Panc1 (cell line): Measurements from ENCODE around the gene ETFRF1. TPM values are rescaled to one million over a fixed set of nuclear protein-coding genes. Genes with fewer than 3 reads are reported as not detected.

Source experiments
- ATAC-seq: fragments of 200-7000 bp; cut with Tn5 transposase; 2 replicates; pipeline ENCODE4 v1.9.1; 2020; ENCODE audit warnings: mild to moderate bottlenecking, moderate library complexity
- BruUV-seq: library from RNA; stranded (reverse); fragments of 400-500 nt; replicated peaks from 2 replicates; lab custom pipeline; 2021; lab: Mats Ljungman, UMichigan
- CTCF ChIA-PET: fragments of 300-600 bp; sonication (Branson Sonifier 250); formaldehyde crosslinking; loops from one replicate; lab custom pipeline; 2022; ENCODE audit warnings: antibody characterized with exemption; lab: Charles Lee
- POLR2A ChIA-PET: fragments of 300-600 bp; sonication (Branson Sonifier 250); formaldehyde crosslinking; loops from one replicate; lab custom pipeline; 2022; ENCODE audit warnings: antibody characterized with exemption; lab: Charles Lee
- DNase-seq: peaks from one replicate; pipeline ENCODE4 v3.0.0-alpha.2; 2010; ENCODE audit warnings: low read depth, low spot score
- H3K27ac ChIP-seq: 2 replicates; pipeline ENCODE4 v1.5.1; 2011; ENCODE audit warnings: mild to moderate bottlenecking, low read length, inconsistent platforms
- H3K27me3 ChIP-seq: fragments of 200-500 bp; sonication (Bioruptor generic); 2 replicates; pipeline ENCODE4 v1.6.0; 2014; ENCODE audit warnings: low read length, inconsistent platforms; ENCODE audit not compliant: control insufficient read depth, insufficient read depth
- H3K36me3 ChIP-seq: fragments of 200-500 bp; sonication (Bioruptor generic); 2 replicates; pipeline ENCODE4 v1.5.1; 2014; ENCODE audit warnings: inconsistent platforms, mild to moderate bottlenecking, low read length, moderate library complexity; ENCODE audit not compliant: control insufficient read depth, insufficient read depth
- H3K4me1 ChIP-seq: 2 replicates; pipeline ENCODE4 v1.5.1; 2011; ENCODE audit warnings: inconsistent platforms, mild to moderate bottlenecking, low read length, moderate library complexity; ENCODE audit not compliant: control insufficient read depth, insufficient read depth
- H3K4me3 ChIP-seq, 2 experiments: 2 replicates each; pipeline ENCODE4 v1.5.1; 2011 to 2012; ENCODE audit warnings: low read depth in 2 of 2, low read length in 2 of 2, mild to moderate bottlenecking in 2 of 2, inconsistent platforms in 1 of 2, moderate library complexity in 1 of 2
- H3K9me3 ChIP-seq: fragments of 200-500 bp; sonication (Bioruptor generic); 2 replicates; pipeline ENCODE4 v1.5.1; 2014; ENCODE audit warnings: low read depth, mild to moderate bottlenecking, inconsistent platforms, low read length, moderate library complexity; ENCODE audit not compliant: control insufficient read depth, insufficient read depth
- POLR2AphosphoS5 ChIP-seq: IDR thresholded peaks from 2 replicates; pipeline ENCODE4 v1.6.1; 2012; ENCODE audit warnings: mild to moderate bottlenecking, low read depth, low read length, moderate library complexity
- SIN3A ChIP-seq: IDR thresholded peaks from 2 replicates; pipeline ENCODE4 v1.6.1; 2012; ENCODE audit warnings: low read depth, mild to moderate bottlenecking, low read length, moderate library complexity, borderline replicate concordance; ENCODE audit not compliant: insufficient read depth
- TCF7L2 ChIP-seq: IDR thresholded peaks from 2 replicates; pipeline ENCODE4 v1.6.1; 2011; ENCODE audit warnings: mild to moderate bottlenecking, low read depth, low read length, inconsistent platforms
- in situ Hi-C: cut with HindIII; loops from 2 replicates; pipeline ENCODE4 v1.10.0; 2016; ENCODE audit warnings: low sequenced_read_pairs, low pct_unique_long_range_greater_than_20kb
- intact Hi-C: fragments of 100-400 bp; cut with micrococcal nuclease; formaldehyde crosslinking; loops from one replicate; pipeline ENCODE4 v1.10.0; 2022; ENCODE audit not compliant: unreplicated experiment
- total RNA-seq: library from RNA; stranded (reverse); gene quantifications from one replicate; pipeline ENCODE4 v1.2.1, GENCODE V29; 2021; ENCODE audit not compliant: unreplicated experiment
- TF ChIP-seq, protein P1 (sequence below): fragments of 450-650 bp; IDR thresholded peaks from 2 replicates; pipeline ENCODE4 v1.5.1; 2017; ENCODE audit warnings: mild to moderate bottlenecking
- TF ChIP-seq, protein P2 (sequence below), 2 experiments: IDR thresholded peaks; 2 replicates each; pipeline ENCODE4 v1.6.1; 2011 to 2012; ENCODE audit warnings: low read depth in 2 of 2, control low read depth in 1 of 2, low read length in 1 of 2, mild to moderate bottlenecking in 1 of 2, moderate library complexity in 1 of 2; ENCODE audit not compliant: insufficient read depth in 1 of 2

ETFRF1 gene
- total RNA-seq, 1 experiment from 2014 or later, result 12.6 TPM

- H3K36me3 ChIP-seq, result peaks cover 14% of the 10 kb centered on the region
- ChIA-PET CTCF (no interaction called here), POLR2A (no interaction called here)
- intact Hi-C loops (no loop called here), in situ Hi-C loops (no loop called here)
- no TSS peak for BruUV-seq
- no peak for ATAC-seq
- DNase-seq, result no peak
- H3K27ac ChIP-seq, result no peak overlapping the region
- no peaks in the 10 kb centered on the region for H3K4me1 ChIP-seq
- H3K9me3 ChIP-seq, result no peaks in the 10 kb centered on the region
- H3K27me3 ChIP-seq, result no peaks in the 10 kb centered on the region
- TF ChIP-seq, protein P1, sequence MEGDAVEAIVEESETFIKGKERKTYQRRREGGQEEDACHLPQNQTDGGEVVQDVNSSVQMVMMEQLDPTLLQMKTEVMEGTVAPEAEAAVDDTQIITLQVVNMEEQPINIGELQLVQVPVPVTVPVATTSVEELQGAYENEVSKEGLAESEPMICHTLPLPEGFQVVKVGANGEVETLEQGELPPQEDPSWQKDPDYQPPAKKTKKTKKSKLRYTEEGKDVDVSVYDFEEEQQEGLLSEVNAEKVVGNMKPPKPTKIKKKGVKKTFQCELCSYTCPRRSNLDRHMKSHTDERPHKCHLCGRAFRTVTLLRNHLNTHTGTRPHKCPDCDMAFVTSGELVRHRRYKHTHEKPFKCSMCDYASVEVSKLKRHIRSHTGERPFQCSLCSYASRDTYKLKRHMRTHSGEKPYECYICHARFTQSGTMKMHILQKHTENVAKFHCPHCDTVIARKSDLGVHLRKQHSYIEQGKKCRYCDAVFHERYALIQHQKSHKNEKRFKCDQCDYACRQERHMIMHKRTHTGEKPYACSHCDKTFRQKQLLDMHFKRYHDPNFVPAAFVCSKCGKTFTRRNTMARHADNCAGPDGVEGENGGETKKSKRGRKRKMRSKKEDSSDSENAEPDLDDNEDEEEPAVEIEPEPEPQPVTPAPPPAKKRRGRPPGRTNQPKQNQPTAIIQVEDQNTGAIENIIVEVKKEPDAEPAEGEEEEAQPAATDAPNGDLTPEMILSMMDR, result no peak
- TF ChIP-seq SIN3A, result no peak
- TF ChIP-seq TCF7L2, result no peak
- TF ChIP-seq, protein P2, sequence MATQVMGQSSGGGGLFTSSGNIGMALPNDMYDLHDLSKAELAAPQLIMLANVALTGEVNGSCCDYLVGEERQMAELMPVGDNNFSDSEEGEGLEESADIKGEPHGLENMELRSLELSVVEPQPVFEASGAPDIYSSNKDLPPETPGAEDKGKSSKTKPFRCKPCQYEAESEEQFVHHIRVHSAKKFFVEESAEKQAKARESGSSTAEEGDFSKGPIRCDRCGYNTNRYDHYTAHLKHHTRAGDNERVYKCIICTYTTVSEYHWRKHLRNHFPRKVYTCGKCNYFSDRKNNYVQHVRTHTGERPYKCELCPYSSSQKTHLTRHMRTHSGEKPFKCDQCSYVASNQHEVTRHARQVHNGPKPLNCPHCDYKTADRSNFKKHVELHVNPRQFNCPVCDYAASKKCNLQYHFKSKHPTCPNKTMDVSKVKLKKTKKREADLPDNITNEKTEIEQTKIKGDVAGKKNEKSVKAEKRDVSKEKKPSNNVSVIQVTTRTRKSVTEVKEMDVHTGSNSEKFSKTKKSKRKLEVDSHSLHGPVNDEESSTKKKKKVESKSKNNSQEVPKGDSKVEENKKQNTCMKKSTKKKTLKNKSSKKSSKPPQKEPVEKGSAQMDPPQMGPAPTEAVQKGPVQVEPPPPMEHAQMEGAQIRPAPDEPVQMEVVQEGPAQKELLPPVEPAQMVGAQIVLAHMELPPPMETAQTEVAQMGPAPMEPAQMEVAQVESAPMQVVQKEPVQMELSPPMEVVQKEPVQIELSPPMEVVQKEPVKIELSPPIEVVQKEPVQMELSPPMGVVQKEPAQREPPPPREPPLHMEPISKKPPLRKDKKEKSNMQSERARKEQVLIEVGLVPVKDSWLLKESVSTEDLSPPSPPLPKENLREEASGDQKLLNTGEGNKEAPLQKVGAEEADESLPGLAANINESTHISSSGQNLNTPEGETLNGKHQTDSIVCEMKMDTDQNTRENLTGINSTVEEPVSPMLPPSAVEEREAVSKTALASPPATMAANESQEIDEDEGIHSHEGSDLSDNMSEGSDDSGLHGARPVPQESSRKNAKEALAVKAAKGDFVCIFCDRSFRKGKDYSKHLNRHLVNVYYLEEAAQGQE (IDR thresholded peaks at IDR 0.05; ENCODE audit: insufficient read depth in 1 of 2, low read depth in 2 of 2, low read length in 1 of 2), result no peak
- TF ChIP-seq POLR2AphosphoS5, result no peak
- no peak overlapping the region for H3K4me3 ChIP-seq
These were observed 12.4 kb downstream of the ETFRF1 start for GRCh38 chr12:25207411-25207810.

DNA sequence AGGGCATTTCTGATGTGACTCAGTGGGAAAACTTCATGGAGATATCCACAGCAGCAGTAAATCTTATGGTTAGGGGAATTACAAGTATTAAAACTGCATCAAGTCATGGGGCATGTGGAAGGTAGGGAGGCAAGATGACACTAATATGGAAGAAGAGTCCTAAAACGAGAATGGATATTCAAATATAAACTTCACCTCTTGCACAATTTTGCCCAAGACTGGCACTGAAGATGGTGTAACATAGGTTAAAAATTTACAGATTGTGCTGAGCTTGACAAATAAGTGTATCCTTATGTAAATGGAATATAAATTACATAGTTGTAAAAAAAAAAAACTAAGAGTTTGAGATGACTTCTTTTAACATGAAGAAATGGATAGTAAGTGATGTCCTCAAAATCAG, 12.8 kb downstream of the ETFRF1 start:
- ATAC-seq (no peak), DNase-seq (no peak)
- in situ Hi-C loops, result no loop called here
- Histone ChIP-seq H3K4me3 (no peak overlapping the region), H3K27me3 (no peaks in the 10 kb centered on the region), H3K27ac (no peak overlapping the region), H3K4me1 (no peaks in the 10 kb centered on the region), H3K36me3 (peaks cover 14% of the 10 kb centered on the region), H3K9me3 (no peaks in the 10 kb centered on the region)
- no TSS peak for BruUV-seq
- CTCF ChIA-PET, result no interaction called here
- intact Hi-C loops, result no loop called here
- POLR2A ChIA-PET, result no interaction called here
- no peak for TF ChIP-seq TCF7L2
- TF ChIP-seq, protein P1, result no peak
- TF ChIP-seq SIN3A, result no peak
- TF ChIP-seq POLR2AphosphoS5, result no peak
- TF ChIP-seq, protein P2 (IDR thresholded peaks at IDR 0.05; ENCODE audit: insufficient read depth in 1 of 2, low read depth in 2 of 2, low read length in 1 of 2), result no peak
